22Rv1 (cell line): ENCODE data around the gene MOB2.

Experiments
- ZFX ChIP-seq: fragments of 450-650 bp; IDR thresholded peaks from 2 replicates; pipeline ENCODE4 v1.6.1; 2017; ENCODE audit warnings: antibody characterized with exemption, borderline replicate concordance
- TF ChIP-seq, protein P1 (sequence below): fragments of 450-650 bp; IDR thresholded peaks from 2 replicates; pipeline ENCODE4 v1.5.1; 2017; ENCODE audit warnings: mild to moderate bottlenecking

GRCh38 chr11:1438967-1439330 lies 47.6 kb downstream of the MOB2 start:
- TF ChIP-seq, protein P1, sequence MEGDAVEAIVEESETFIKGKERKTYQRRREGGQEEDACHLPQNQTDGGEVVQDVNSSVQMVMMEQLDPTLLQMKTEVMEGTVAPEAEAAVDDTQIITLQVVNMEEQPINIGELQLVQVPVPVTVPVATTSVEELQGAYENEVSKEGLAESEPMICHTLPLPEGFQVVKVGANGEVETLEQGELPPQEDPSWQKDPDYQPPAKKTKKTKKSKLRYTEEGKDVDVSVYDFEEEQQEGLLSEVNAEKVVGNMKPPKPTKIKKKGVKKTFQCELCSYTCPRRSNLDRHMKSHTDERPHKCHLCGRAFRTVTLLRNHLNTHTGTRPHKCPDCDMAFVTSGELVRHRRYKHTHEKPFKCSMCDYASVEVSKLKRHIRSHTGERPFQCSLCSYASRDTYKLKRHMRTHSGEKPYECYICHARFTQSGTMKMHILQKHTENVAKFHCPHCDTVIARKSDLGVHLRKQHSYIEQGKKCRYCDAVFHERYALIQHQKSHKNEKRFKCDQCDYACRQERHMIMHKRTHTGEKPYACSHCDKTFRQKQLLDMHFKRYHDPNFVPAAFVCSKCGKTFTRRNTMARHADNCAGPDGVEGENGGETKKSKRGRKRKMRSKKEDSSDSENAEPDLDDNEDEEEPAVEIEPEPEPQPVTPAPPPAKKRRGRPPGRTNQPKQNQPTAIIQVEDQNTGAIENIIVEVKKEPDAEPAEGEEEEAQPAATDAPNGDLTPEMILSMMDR = no peak
- TF ChIP-seq ZFX = no peak
